Muscle of back (tissue), 11 donors: Measurements from ENCODE around the gene ING5. TPM values are rescaled to one million over a fixed set of nuclear protein-coding genes. Genes with fewer than 3 reads are reported as not detected.

Source experiments
- DNase-seq, 3 donors: peaks; one replicate each; pipeline versions ENCODE4 v3.0.0 to v3.0.0-alpha.2; 2013
- polyA plus RNA-seq, 10 donors: library from polyadenylated mRNA; unstranded; fragments of 120-200 nt; gene quantifications; one replicate each; pipeline ENCODE4 v1.2.1, GENCODE V29; 2013; ENCODE audit not compliant: insufficient read length in 10 of 10

The ING5 gene
- polyA plus RNA-seq, 10 donors = 15.9 to 31.1 (median 21.5) TPM

DNA sequence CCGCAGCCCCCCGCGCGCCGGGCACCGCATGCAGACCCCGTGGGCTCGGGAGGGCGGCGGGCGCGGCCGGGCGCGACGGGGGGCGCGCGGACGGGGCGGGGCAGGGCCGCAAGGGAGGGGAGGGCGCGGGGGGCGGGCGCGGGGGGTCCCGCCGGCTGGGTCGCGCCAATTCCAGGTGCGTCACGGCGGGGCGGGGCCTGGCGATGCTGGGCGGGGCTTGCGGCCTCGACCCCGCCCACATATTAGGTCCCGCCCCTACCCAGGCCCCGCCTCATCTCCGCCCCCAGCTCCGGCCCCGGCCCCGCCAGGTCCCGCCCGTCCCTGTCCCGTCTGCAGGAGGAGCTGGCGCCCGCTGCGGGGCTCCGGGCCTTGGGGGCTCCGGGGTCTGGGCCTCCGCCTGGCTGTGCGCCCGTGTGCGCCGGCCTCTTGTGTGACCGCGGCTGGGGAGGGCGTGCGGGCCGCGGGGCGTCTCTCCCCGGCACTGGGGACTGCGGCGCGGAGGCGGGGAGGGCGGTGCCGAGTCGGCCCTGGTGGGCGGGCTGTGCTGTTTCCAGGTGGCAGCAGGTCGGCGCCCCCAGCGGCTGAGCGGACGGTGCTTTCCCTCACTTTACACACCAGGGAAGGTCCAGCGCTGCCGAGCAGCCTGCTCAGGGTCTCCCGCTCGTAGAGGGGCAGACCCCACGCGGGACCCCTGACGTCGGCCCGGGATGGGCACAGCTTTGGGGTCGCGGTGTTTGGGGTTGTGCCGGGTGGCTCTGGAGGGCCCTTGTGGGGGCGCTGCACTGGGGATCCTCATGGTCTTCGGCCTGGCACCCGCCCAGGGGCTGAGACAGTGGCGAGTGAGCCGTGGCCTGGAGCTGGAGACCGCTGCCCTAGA lies 554 bp downstream of the ING5 start:
- peak; percentile 79 to 92 (median 87) for DNase-seq

DNA sequence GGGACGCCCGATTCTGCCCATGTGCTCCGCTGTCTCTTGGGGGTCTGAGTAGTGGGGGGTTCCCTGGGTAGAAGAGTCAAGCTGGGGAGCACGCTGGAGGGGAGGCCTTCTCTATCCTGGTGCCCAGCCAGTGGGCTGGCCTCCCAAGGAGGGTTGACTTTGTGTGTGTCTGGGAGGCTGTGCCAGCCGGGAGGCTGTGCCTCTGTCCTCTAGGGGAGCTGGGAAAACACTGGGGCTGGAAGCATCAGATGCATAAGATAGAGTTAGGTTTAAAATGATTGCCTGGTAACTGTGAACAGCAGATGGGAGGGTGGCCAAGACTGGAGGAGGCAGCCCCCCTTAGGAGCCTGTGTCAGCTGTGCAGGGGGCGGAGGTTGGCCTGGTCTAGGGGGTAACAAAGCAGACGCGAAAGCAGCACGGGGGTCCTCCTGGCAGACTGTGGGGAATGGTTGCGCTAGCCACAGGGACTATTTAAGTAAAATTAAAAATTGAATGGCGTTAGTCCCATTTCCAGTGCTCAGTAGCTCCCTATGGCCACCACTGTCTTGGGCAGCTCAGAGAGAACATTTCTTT lies 1.3 kb downstream of the ING5 start:
- peak; percentile 11 to 55 (median 29) for DNase-seq

DNA sequence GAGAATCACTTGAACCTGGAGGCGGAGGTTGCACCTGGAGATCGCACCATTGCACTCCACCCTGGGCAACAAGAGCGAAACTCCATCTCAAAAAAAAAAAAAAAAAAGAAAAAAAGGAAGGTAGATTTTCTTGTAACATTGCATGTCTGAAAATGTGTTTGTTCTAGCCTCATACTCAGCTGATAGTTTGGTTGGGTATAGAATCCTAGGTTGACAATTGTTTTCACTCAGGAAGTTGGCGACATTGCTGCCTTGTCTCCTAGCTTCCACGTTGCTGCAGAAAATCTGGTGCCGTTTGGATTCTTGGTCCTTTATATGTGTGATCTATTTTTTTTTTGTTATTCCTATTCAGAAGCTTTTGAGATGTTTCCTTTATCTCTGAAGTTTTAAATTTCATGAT lies 4.7 kb downstream of the ING5 start:
- DNase-seq = no peak

DNA sequence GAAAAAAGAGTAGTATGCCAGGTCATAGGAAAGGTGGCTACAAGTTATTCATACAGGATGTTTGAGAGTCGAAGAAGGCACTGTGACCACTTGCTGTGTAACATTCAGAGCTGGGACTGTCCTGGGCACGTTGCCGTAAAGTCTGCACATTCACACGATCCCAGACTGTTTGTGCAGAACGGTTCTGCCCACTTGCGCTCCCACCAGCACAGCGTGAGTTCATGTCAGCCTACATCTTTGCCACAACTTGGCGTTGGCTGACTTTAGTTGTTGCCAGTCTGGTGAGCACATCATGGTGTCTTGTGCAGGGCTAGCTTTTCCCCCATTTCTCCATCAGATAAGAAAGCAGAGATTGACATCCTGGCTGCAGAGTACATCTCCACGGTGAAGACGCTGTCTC lies 7.0 kb downstream of the ING5 start:
- no peak for DNase-seq

DNA sequence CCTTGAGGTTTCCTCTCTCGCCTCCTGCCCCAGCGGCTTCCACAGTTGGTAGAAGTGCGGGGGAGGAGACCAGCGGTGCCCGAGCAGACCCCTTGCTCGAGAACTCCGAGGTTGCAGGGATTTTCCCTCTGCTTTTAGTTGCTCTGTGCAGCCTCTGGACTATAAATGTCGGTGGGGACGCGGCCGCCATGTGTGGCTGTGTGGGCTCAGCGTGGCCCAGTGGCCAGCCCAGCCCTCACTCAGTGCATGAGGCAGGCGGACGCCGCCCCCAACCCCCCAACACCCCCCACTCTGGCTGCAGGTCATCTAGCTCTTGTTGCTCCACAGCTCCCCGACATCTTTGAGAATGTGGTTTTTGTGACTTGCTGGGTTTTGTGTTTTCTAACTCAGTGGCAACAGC lies 17.3 kb downstream of the ING5 start:
- no peak for DNase-seq

DNA sequence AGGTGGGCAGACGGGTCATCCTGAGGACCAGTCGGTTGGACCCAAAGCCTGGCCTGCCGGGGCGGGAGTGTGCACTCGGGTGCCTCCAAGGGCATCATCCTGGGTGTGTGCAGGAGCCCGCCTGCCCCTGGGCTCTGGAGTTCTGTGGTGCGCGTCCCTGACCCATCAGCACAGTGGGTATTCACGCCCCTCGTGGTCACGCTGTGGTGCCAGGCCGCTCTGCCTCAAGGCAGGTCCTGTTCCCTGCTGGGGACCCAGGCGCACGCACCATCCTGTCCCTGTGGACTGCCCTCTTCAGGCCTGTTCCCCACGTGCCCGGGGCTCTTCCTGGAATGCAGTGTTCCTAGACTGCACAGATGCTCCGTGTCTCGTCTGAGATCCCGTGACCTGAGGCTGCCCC lies 18.3 kb downstream of the ING5 start:
- DNase-seq = no peak

DNA sequence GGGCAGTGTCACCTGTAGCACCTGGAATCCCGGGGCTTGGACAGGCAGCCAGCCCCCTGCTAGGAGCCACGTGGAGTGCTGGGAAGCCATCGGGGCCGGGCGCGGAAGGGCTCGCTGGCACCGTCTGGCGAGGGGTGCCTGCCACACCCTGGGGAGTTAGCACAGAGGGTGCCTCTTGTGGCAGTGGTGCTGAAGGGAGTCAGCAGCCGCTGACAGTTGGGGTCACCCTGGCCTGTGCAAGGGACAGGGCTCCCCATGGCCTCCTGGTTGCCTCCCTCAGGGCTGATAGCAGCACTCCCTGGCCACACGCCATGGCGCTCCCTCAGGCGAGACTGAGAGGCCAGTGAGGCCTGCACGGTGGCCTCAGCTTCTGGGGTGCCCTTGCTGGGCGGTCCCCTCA lies 18.7 kb downstream of the ING5 start:
- DNase-seq = no peak

DNA sequence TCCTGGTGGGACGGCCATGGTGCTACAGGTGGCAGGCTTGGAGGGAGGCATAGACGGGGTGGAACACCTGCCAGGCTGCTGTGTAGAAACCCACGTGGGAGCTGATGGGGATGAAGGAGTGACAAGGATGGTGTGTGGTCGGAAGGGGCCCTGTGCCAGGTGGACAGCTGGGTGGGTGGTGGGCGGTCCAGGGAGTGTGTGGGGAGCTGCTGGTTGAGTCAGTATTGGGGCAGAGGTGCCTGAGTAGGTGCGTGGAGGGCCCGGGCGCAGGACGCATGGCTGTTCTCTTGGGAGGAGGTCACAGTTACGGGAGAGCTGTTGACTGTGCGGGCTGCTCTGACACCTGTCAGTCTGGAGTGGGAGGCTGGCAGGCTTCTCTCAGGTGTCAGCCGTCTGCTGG lies 20.0 kb downstream of the ING5 start:
- no peak for DNase-seq

DNA sequence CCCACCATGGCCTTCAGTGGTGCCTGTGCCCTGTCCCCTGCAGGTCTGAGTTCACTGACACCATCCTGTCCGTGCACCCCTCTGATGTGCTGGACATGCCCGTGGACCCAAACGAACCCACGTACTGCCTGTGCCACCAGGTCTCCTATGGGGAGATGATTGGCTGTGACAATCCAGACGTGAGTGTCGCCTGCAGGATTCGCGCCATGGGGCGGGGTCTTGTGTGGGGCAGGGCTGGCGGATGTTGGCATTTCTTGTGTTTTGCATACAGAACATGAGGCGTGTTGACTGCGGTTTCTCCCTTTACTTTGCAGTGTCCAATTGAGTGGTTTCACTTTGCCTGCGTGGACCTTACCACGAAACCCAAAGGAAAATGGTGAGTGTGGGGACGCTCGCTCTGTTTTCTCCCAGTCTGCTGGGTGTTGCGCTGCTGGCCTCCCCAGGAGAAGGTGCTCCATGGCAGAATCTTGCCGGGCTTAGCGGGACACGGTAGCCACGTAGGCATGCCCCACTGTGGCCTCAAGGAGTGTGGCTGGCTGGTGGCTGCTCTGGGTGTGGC lies 21.1 kb downstream of the ING5 start:
- no peak for DNase-seq

DNA sequence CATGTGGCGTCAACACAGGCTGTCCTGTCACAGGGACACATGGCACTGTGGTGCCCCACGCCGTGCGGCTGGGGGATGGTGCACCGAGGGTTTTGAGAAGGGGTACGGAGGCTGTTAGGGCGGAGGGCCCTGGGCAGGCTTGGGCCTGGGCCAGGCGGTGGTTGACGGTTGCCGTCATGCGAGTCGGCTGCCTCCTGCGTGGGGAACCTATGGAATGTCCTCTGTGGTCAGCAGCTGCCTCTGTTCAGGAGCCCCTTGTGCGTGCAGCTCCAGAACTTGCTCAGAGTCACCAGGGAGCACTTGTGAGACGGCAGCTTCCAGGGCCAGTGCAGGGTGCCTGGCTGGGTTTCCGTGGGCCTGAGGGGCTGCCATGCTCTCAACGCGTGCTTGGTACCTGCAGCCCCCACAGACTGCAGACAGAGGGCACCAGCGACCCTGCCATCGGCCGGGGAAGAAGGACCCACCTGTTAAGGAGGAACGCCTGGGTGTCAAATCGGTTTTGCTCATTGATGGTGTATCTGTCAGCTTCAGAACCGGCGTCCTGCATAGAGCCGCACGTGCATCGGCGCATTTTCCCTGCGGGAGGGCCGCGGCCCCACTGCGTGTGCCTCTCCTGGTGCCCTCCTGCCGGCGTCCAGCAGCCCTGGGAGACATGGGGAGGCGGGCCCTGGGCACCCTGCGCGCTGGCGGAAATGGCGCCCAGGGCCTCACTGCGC lies 22.6 kb downstream of the ING5 start:
- DNase-seq = no peak

DNA sequence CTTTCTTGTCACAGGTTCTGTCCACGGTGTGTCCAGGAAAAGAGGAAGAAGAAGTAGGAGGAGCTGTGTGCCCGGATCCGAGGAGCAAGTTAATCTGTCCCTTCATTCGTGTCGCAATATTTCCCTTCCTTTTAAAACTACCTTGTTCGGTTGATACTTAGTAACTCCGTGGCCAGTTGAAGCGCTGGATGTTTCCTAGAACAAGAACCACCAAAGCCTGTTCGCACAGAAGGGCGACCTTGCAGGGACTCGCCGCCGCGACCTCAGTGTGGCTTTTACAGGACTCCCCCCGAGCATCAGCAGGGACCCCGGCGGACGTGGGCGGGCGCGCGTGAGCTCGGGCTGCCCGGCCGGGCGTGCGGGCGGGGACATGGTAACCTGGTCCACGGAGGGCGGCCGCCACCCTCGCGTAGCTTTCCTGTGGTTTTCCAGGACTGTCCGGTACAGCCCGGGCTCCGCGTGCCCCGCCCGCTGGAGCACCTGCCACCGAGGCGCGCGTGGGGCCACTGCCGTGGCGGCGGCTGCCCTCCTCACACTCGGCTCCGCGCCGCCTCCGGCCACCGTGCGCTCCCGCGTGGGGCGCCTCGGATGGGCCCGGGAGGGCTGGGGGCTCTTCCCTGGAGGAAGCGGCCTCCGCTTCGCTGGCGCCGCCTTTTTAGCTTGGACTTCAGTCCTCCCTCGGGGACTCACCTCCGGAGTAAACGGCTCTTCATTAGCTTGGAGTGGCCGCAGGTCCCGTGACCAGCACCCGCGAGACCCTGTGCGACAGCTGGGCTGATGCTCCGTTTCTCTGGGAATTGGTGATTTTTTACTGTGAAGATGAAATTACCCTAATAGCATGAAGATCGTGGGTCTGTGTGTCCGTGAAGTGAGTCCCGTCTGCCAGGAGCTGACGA lies 23.4 kb downstream of the ING5 start:
- no peak for DNase-seq

DNA sequence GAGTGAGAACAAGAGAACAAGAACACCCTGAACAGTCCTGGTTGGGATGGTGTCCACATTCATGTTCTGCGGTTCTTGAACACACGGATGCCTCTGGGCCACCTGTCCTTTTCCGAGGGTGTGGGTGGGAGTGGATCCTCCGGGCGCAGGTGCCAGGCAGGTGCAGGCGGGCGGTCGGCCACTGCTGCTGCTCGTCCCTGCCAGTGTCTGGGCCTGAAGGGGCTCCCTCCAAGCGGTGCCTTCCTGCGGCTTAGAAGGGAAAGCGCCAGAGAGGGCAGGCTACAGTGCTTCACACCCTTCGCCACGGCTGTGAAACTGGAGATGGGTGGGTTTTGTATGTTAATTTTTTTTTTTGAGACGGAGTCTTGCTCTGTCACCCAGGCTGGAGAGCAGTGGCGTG lies 24.6 kb downstream of the ING5 start:
- no peak for DNase-seq

DNA sequence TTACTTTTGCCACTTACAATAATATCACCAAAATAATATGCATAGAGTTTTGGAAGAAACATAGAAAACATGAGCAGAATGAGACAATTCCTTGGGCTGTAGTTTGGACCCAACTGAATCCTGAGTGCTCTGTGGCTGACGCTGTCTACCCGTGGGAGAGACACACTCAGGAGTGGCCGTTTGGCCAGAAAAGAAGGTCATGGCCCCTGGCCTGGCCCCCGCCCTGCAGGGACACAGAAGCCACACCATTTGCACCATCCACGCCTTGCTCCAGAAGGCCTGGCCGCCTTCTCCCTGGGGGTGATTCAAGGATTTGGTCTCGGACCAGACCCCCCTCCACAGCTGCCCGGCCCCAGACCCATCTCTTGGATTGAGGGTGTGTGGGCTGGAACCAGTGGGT lies 26.2 kb downstream of the ING5 start:
- no peak for DNase-seq

DNA sequence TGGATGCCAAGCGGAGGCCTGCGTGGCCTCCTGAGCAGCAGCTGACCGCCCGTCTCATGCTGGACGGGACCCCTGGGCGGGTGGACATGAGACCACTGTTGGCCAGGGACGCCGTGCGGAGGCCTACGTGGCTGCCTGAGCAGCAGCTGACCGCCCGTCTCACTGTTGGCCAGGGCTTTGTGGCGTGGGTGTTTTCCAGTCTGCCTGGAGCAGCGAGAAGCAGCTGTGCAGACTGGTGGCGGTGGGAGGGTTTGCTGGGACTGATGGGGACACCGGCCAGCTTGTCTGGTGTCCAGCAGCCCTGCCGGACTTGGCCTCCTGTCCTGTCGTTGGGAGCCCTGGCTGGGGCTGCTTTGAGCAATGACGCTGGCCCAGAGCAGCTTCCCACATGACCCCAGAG lies 26.8 kb downstream of the ING5 start:
- peak; percentile 32 to 66 (median 47) for DNase-seq

DNA sequence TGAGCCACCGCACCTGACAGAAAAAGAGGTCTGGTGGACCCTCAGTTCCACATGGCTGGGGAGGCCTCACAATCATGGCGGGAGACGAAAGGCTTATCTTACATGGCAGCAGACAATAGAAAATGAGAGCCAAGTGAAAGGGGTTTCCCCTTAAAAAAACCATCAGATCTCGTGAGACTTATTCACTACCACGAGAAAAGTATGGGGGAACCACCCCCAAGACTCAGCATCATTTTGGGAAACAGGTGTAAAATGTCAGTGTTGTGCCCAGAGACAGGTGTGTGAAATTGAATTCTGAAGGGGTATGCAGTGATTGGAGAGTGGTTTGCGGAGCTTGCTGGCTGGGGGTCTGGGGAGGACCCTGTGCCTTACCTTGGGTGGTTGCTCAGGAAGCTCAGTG lies 28.0 kb downstream of the ING5 start:
- DNase-seq = no peak

DNA sequence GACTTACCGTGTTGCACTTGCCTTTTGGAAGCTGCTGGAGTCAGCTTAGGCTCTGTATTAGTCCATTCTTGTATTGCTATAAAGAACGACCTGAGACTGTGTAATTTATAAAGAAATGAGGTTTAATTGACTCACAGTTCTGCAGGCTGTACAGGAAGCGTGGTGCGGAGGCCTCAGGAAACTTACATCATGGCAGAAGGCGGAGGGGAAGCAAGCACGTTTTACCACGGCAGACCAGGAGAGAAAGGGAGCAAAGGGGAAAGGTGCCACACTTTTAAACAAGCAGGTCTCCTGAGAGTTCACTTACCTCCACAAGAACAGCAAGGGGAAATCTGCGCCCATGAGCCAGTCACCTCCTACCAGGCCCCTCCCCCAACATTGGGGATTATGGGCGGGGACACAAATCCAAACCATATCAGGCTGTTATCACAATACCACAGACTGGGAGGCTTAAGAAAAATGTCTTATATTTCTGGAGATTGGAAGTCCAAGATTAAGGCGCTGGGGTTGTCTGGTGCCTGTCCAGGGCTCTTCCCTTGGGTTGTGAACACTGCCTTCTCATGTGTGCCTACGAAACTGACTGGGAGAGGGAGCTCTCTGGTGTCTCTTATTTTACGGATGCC lies 28.9 kb downstream of the ING5 start:
- DNase-seq = no peak

DNA sequence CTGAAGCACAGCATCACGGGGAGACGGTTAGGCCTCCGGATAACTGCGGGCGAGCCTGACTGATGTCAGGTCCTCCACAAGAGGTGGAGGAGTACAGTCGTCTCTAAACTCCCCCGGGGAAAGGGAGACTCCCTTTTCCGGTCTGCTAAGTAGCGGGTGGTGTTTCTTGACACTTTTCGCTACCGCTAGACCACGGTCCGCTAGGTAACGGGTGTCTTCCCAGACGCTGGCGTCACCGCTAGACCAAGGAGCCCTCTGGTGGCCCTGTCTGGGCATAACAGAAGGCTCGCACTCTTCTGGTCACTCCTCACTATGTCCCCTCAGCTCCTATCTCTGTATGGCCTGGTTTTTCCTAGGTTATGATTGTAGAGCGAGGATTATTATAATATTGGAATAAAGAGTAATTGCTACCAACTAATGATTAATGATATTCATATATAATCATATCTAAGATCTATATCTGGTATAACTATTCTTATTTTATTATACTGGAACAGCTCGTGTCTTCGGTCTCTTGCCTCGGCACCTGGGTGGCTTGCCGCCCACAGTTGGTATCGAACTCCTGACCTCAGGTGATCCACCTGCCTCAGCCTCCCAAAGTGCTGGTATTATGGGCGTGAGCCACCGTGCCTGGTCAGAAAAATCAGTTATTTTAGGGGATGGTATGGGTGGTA lies 30.8 kb downstream of the ING5 start:
- peak; percentile 16 to 69 (median 36) for DNase-seq

DNA sequence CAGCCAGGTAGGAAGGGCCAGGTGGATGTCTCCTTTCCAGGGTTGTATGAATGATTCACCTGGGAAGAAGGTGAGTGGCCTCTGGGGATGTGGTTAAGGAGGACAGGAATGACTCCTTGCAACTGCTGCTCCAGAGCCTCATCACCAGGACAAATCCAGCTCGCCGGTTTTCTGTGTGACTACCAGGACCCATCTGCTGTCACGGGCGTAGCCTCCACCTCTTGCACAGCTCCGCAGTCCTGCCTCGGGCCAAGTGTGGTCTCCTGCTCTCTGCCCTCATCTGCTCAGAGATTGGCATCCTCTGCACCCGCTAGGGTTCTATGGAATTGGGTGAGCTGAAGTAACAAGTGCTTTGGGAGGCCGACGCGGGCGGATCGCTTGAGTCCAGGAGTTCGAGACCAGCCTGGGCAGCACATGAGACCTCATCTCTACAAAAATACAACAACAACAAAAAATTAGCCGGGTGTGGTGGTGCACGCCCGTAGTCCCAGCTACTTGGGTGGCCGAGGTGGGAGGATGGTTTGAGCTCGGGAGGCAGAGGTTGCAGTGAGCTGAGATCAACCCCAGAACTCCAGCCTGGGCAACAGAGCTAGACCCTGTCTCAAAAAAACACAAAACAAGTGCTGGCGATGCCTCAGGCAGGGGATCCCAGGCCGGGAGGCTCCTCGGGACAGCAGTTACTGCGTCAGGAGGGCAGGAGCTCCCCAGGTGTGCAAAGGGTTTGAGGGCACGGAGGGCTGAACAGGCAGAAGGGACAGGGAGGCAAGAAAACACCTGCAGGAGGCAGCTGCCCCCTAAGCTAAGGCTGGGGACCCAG lies 31.8 kb downstream of the ING5 start:
- no peak for DNase-seq

DNA sequence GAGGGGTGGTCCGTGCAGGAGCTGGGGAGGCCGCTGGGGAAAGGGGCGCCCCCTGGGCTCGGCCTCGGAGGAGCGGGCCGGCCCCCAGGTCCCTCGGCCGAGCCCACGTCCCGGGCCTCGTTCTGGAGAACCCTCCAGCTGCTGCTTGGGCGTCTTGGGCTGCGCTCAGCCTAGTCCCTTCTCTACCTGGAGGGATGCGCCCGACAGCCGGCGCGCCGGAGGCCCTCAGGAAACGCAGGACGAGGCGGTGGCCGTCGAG lies 32.3 kb downstream of the ING5 start:
- DNase-seq = no peak
